DND-41 (cell line): ENCODE data around the gene VWA8.

ENCODE experiments used
- EZH2 ChIP-seq: IDR thresholded peaks from 3 replicates; pipeline ENCODE4 v1.6.1; 2012; ENCODE audit warnings: borderline replicate concordance, low read depth, mild to moderate bottlenecking, moderate library complexity, low read length, inconsistent platforms; ENCODE audit not compliant: severe bottlenecking
- TF ChIP-seq, protein P1 (sequence below): IDR thresholded peaks from 2 replicates; pipeline ENCODE4 v1.5.1; 2012; ENCODE audit warnings: borderline replicate concordance, low read length, moderate library complexity, mild to moderate bottlenecking; ENCODE audit not compliant: poor library complexity, severe bottlenecking; ENCODE audit errors: extremely low read depth

DNA sequence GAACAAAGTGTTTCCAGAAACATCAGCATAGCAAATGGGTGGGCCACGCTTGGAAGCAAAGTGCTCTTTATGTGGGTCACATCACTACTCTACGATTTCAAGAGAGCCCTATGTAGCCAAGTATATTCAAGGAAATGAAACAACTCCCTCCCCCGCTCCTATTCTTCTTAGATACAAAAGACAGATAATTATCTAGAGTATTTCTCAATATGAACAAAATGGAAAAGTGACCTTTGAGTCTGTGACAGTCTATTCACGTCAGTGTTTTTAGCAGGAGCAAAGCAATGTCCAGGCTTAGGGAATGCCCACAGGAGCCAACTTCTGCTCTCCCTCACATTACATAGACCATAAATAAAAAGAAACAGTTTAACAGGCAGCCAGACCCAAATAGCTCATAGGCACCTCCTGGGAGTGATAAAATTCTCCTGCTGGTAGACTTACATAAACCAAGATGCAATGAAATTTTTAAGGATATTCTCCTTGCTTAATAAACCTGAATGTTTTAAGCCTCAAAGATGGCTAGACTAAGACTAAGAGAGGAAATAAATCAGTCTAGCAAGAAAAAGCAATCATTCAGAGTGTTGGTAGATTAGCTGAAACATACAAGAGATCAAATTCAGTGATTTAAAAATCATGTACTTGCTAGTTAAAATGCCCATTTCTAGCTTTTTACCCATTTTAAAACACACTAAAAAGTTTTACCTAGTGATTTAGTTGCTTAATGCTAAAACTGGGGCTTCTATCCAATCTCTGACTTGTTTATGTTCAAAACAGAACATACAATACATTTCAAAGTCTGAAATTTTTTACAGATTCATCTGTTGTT lies 320.7 kb downstream of the VWA8 start:
- TF ChIP-seq, protein P1, sequence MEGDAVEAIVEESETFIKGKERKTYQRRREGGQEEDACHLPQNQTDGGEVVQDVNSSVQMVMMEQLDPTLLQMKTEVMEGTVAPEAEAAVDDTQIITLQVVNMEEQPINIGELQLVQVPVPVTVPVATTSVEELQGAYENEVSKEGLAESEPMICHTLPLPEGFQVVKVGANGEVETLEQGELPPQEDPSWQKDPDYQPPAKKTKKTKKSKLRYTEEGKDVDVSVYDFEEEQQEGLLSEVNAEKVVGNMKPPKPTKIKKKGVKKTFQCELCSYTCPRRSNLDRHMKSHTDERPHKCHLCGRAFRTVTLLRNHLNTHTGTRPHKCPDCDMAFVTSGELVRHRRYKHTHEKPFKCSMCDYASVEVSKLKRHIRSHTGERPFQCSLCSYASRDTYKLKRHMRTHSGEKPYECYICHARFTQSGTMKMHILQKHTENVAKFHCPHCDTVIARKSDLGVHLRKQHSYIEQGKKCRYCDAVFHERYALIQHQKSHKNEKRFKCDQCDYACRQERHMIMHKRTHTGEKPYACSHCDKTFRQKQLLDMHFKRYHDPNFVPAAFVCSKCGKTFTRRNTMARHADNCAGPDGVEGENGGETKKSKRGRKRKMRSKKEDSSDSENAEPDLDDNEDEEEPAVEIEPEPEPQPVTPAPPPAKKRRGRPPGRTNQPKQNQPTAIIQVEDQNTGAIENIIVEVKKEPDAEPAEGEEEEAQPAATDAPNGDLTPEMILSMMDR = no peak
- TF ChIP-seq EZH2 = no peak
